ENCODE measurements around the gene SOX8.
"Not testable (repeated sequence)": the region's sequence is repeated elsewhere in the genome, so short reads cannot be mapped to it uniquely, and the experiment has no call there.

The SOX8 gene

GRCh38 chr16:1010815-1011214, 29.2 kb downstream of the SOX8 start:
- DNase-seq = no peak

DNA sequence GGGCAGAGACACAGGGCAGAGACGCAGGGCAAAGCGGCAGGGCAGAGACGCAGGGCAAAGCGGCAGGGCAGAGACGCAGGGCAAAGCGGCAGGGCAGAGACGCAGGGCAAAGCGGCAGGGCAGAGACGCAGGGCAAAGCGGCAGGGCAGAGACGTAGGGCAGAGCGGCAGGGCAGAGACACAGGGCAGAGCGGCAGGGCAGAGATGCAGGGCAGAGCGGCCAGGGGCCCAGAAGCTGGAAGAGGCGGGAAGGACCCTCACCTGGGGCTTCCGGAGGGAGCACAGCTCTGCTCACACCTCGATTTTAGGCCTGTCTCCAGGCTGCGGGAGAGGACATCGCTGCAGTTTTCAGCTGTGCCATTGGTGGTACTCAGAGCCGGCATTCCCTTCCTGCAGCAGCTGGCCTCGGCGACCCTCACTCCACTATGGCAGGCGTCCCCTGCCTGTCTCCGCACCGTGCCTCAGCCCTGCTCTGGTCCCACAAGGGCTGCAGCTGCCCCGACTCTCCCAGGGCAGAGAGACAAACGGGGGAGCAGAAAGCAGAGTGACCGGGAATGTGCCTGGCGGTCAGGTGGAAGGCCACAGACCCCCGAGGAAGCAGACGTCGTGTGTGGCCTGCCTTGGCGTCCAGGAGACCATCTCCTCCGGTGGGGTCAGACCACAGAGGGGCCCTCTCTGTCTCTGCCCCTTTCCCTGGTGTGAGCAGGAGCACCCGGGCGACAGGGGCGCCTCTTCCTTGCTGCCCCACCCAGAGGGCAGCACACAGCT, 29.9 kb downstream of the SOX8 start:
- no peak for DNase-seq

GRCh38 chr16:1012135-1012534, 30.6 kb downstream of the SOX8 start:
- no peak for DNase-seq

DNA sequence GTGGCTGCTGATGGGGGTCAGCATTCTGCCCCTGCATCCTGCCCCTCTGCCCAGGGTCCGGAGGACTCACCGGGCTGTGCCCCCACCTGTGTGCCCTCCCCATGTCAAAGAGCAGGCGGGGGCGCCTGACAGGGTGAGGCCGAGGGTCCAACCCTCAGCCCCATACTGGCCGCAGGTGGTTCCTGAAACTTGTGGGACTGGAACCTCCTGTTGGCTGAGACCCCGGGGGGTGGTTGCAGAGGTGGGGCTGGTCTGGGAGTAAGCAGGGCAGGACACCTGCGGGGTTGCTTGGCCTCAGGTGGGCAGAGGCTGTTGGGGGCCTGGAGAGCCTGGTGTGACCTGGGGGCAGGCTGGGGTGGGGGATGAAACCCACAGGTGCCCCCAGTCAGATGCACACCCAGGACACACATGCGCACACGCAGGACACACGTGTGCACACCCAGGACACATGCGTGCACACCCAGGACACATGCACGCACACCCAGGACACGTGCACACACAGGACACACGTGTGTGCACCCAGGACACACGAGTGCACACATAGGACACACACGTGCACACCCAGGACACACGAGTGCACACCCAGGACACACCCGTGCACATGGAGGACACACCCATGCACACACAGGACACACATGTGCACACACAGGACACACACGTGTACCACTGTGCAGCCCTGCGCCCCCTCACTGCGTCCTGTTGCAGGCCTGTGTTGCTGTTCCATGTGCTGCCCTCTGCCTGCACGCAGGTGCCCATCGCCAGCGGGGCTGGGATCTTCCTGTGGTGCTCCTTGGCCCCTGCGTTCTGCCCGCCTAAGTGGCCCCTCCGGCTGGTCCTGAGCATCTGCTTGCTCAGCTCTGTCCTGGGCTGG, 31.4 kb downstream of the SOX8 start:
- DNase-seq = no peak

GRCh38 chr16:1013593-1013900, 32.0 kb downstream of the SOX8 start:
- no peak for DNase-seq

- DNase-seq = no peak
These were observed 32.7 kb downstream of the SOX8 start for GRCh38 chr16:1014221-1014620.

DNA sequence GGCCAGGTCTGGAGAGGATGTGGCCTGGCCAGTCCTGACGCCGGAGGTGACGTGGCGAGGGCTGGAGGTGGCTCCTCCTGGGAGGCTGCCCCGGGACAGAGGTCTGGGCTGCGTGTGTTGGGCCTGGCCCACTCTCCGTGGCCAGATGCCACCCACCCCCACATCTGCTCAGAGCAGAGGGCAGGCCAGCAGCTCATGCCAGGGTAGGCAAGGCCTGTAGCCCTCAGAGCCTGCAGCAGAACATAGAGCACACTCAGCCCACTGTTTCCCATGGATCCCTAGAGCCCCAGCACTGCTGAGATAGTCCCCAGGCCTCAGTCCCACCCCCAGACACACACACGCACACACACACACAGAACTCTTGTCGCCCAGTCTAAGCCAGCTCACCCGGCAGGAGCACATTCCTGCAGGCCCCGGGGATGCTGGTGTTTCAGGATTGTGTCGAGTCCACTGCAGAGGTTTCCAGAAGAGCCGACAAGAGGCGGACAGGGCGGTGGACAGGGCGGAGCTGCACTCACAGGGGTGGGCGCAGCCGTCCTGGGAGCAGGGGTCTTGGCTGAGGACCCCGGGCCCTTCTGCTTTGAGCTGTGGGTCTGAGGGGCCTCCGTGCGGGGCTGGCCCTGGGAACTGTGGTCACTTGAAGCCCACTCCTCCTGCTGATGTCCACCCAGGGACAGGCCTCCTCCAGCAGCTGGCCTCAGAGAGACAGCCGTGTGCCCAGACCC, 33.4 kb downstream of the SOX8 start:
- DNase-seq = no peak

DNA sequence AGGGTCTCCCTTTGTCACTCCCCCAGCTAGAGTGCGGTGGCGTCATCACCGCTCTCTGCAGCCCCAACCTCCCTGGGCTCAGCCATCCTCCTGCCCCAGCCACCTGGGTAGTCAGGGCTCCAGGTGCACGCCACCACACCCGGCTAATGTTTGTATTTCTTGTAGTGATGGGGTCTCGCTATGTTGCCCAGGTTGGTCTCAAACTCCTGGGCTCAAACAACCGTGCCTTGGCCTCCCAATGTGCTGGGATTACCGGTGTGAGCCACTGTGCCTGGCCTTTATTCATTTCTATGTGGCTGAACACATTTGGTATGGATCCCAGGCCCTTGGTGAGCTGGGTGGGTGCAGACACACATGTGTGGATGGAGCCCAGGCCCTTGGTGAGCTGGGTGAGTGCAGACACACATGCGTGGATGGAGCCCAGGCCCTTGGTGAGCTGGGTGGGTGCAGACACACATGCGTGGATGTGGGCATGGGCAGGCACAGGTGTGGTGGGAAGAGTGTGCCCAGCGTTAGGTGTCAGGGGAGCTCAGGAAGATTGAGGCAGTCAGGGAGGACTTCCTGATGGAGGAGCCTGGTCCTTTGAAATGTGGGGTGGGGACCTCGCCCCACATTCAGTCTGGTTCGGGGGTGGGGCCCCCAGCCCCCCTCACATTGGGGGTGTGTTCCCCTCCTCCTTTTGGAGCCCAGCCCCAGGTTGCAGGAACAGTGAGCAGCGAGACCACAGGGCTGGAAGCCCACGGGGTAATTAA, 37.1 kb downstream of the SOX8 start:
- no peak for DNase-seq

GRCh38 chr16:1019231-1020090, 37.9 kb downstream of the SOX8 start:
- DNase-seq = no peak

- DNase-seq = no peak
These were observed 38.5 kb downstream of the SOX8 start for GRCh38 chr16:1020091-1020399.

DNA sequence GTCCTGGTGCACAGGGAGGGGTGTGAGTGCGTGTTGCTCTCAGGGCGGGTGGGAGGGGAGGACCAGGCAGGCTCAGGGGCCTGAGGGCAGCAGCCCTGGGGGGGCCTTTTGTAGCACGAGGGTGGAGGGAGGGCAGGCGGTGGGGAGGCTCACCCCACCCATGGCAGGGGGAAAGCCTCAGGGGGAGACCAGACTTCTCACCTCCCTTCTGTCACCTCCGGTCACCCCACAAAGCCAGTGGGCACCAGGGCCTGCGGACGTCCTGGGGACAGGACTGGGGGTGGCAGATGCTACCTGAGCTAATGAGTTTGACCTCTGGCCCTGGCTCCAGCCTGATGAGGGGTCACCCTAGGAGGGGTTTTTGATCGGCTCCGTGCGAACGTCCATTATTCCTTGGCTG, 39.0 kb downstream of the SOX8 start:
- no peak for DNase-seq

GRCh38 chr16:1021553-1022160, 40.1 kb downstream of the SOX8 start:
- DNase-seq = no peak

GRCh38 chr16:1022466-1022865, 40.9 kb downstream of the SOX8 start:
- no peak for DNase-seq

- no peak for DNase-seq
These were observed 42.6 kb downstream of the SOX8 start for GRCh38 chr16:1024138-1024537.

GRCh38 chr16:1025183-1025809, 43.7 kb downstream of the SOX8 start:
- DNase-seq = not testable (repeated sequence)

- DNase-seq = no peak
These were observed 44.6 kb downstream of the SOX8 start for GRCh38 chr16:1026057-1026783.

GRCh38 chr16:1026784-1027500, 45.4 kb downstream of the SOX8 start:
- DNase-seq = no peak

DNA sequence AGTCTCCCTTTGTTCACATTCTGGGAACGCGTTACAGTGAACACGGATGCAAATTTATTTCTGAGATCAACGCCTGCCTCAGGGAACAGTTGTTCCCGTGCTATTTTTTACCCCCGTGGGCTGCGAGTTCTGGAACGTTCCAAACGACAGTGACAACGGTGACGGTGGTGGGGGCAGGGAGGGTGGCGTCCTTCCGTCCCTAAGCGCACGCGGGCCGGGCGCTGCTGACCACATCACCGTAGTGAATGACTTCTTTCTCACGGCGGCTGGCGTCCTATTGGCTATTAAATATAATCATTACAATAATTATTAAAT, 45.9 kb downstream of the SOX8 start:
- no peak for DNase-seq

- DNase-seq = no peak
These were observed 46.5 kb downstream of the SOX8 start for GRCh38 chr16:1028056-1028455.
